GM23338 (cell line): ENCODE measurements around the gene GJC3. TPM values are rescaled to one million over a fixed set of nuclear protein-coding genes. Genes with fewer than 3 reads are reported as not detected.

Source experiments
- EZH2 ChIP-seq: fragments of 200-600 bp; sonication (generic); IDR thresholded peaks from one replicate; pipeline ENCODE4 v1.8.0; 2017; ENCODE audit warnings: antibody characterized with exemption, mild to moderate bottlenecking, low read depth; ENCODE audit not compliant: unreplicated experiment
- NANOG ChIP-seq: IDR thresholded peaks from 2 replicates; pipeline ENCODE4 v1.6.1; 2016; ENCODE audit warnings: antibody characterized with exemption, borderline replicate concordance
- REST ChIP-seq: IDR thresholded peaks from one replicate; pipeline ENCODE4 v1.6.1; 2018; ENCODE audit warnings: antibody characterized with exemption; ENCODE audit not compliant: unreplicated experiment
- STAT1 ChIP-seq: IDR thresholded peaks from one replicate; pipeline ENCODE4 v1.6.1; 2016; ENCODE audit warnings: antibody characterized with exemption; ENCODE audit not compliant: unreplicated experiment
- ZNF331 ChIP-seq: fragments of 250-450 bp; sonication (Bioruptor Pico); IDR thresholded peaks from 2 replicates; pipeline ENCODE4 v1.5.0; 2020; ENCODE audit warnings: low read depth, mild to moderate bottlenecking, moderate library complexity
- ZNF462 ChIP-seq: fragments of 250-450 bp; sonication (Bioruptor Pico); IDR thresholded peaks from 2 replicates; pipeline ENCODE4 v1.5.0; 2020; ENCODE audit warnings: mild to moderate bottlenecking, moderate library complexity
- polyA plus RNA-seq: library from polyadenylated mRNA; unstranded; fragments of >200 nt; fragmentation: Nextera tagmentation; extraction: Ambion mirVana; gene quantifications from 2 replicates; pipeline ENCODE4 v1.2.1, GENCODE V29; 2016
- total RNA-seq: library from RNA; depleted of rRNA; stranded (reverse); fragments of >200 nt; shearing (Covaris generic); gene quantifications from 2 replicates; pipeline ENCODE4 v1.2.3, GENCODE V29; 2014

GJC3 gene
- total and polyA plus RNA-seq, 2 experiments from 2014 or later, result 0.56 to 3.1 TPM

DNA sequence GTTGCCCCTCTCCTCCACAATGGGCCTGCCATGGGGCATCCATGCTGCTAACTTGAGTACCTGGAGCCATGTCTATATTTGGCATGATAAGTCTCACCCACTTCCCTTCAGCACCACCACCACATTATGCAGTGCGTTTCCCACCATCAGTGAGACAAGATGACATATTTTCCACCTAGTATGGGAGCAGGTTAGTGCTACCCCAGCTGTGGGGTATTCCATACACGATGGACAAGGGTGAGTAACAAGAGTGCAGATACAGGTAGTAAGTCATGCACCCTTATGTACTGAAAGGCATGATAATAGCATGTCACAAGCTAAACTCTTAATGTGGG lies 31.4 kb downstream of the GJC3 start (continued):
- TF ChIP-seq ZNF462 (CRISPR knock-in tag), result no peak
- no peak for TF ChIP-seq EZH2
- no peak for TF ChIP-seq REST
- no peak for TF ChIP-seq STAT1
- no peak for TF ChIP-seq NANOG
- no peak for TF ChIP-seq ZNF331 (CRISPR knock-in tag)
